A204.1 (cell line): Measurements from ENCODE around the gene TTC7B.

ENCODE experiments used
- FAIRE-seq: peaks from 2 replicates; lab custom pipeline; 2012; peaks lifted over from hg19 to GRCh38; lab: Jason Lieb, UNC

TTC7B gene

GRCh38 chr14:90573385-90574105 lies 242.7 kb downstream of the TTC7B start:
- no peak for FAIRE-seq

GRCh38 chr14:90572441-90573150 lies 243.6 kb downstream of the TTC7B start:
- no peak for FAIRE-seq

GRCh38 chr14:90571149-90571947 lies 244.9 kb downstream of the TTC7B start:
- FAIRE-seq: no peak

- no peak for FAIRE-seq
Measured at GRCh38 chr14:90570461-90570860, 245.8 kb downstream of the TTC7B start.

GRCh38 chr14:90569606-90570387 lies 246.4 kb downstream of the TTC7B start:
- FAIRE-seq: no peak

GRCh38 chr14:90569201-90569600 lies 247.0 kb downstream of the TTC7B start:
- FAIRE-seq: no peak

- FAIRE-seq: no peak
Measured at GRCh38 chr14:90568405-90568804, 247.8 kb downstream of the TTC7B start.

- FAIRE-seq: no peak
Measured at GRCh38 chr14:90567991-90568390, 248.2 kb downstream of the TTC7B start.

- no peak for FAIRE-seq
Measured at GRCh38 chr14:90567191-90567590, 249.0 kb downstream of the TTC7B start.

- FAIRE-seq: no peak
Measured at GRCh38 chr14:90566481-90566880, 249.7 kb downstream of the TTC7B start.

- no peak for FAIRE-seq
Measured at GRCh38 chr14:90564496-90564895, 251.7 kb downstream of the TTC7B start.

GRCh38 chr14:90562652-90563051 lies 253.6 kb downstream of the TTC7B start:
- no peak for FAIRE-seq

GRCh38 chr14:90561920-90562319 lies 254.3 kb downstream of the TTC7B start:
- FAIRE-seq: no peak

- no peak for FAIRE-seq
Measured at GRCh38 chr14:90560991-90561390, 255.2 kb downstream of the TTC7B start.

- no peak for FAIRE-seq
Measured at GRCh38 chr14:90560558-90560957, 255.7 kb downstream of the TTC7B start.

- no peak for FAIRE-seq
Measured at GRCh38 chr14:90559811-90560492, 256.3 kb downstream of the TTC7B start.

GRCh38 chr14:90558983-90559590 lies 257.1 kb downstream of the TTC7B start:
- FAIRE-seq: no peak

- FAIRE-seq: no peak
Measured at GRCh38 chr14:90558041-90558982, 257.9 kb downstream of the TTC7B start.

GRCh38 chr14:90557516-90557915 lies 258.7 kb downstream of the TTC7B start:
- no peak for FAIRE-seq
